ENCODE data around the gene HIBCH.
A peak's percentile ranks its signal among the peaks of the same experiment; 100 is the strongest.

Gene HIBCH

DNA sequence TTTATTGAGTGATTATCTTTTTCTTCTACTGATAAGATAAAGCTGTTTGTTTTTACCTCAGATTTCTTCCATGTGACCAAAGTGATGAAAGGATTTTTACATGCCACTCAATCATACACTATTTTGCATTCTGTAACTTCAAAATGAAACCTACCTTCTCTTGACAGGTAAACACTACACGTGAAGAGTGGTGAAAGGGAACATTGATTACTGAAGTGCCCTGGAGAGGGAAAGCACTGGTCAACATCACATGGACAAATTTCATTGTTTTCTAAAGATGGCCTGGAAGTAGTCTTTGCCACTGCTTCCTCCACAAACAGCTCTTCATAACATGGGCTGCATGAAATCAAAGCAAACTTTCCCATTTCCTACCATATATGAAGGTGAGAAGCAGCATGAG, 120.1 kb downstream of the HIBCH start:
- Mint-ChIP-seq H3K4me3 (no peak overlapping the region), H3K36me3 (ENCODE audit: insufficient read depth) (peaks cover 8% of the 10 kb centered on the region), H3K4me1 (ENCODE audit: low read depth in 2 of 2) (no peaks in the 10 kb centered on the region), H3K27ac (no peak overlapping the region), H3K9me3 (no peaks in the 10 kb centered on the region), H3K27me3 (no peaks in the 10 kb centered on the region)
- ATAC-seq (replicated peaks) (no peak), DNase-seq (no peak)

DNA sequence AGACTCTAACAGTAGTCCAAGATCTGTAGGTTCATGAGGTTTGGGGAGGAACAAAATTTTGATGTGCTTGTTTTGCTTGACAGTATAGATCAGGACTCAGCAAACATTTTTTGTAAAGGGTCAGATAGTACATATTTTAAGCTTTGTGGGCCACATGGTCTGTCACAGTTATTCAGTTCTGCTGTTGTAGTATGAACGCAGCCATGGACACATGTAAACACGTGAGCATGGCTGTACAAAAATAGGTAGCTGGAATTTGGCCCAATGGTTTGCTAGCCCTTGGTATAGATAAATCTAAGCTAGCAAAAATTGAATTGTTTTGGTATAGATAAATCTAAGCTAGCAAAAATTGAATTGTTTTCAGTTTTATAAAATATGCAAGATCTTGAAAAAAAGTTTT, 120.5 kb downstream of the HIBCH start:
- Mint-ChIP-seq H3K36me3 (ENCODE audit: insufficient read depth) (peaks cover 4% of the 10 kb centered on the region), H3K27me3 (no peaks in the 10 kb centered on the region), H3K27ac (no peak overlapping the region), H3K9me3 (no peaks in the 10 kb centered on the region), H3K4me1 (ENCODE audit: low read depth in 2 of 2) (no peaks in the 10 kb centered on the region), H3K4me3 (no peak overlapping the region)
- DNase-seq (no peak), ATAC-seq (replicated peaks) (no peak)

DNA sequence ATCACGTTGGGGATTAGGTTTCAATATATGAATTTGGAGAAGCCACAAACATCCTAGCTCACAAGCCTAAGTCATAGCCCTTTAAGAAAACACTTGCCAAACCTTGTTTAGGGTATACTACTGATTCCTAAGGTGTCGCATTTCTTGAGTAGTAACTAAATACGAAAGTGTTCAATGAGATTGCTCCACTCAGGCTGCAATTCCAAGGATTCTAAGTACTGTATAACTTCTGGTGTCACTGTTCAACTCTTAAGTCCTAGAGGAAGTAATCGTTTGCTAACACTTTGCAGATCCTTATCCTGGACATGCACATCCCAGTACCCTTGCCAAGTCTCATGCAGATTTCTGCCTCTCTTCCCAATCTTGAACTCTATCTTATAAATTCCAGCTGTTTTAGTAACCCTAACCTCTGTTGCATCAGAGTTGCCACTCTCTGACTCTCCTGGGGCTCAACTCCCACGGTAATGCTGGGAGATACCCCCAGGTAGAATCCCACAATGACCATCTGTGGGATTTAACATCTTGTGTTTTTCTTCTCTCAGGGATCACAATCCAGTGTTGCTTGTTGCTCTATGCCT, 122.4 kb downstream of the HIBCH start:
- Mint-ChIP-seq H3K36me3 (ENCODE audit: insufficient read depth) (no peaks in the 10 kb centered on the region), H3K27ac (no peak overlapping the region), H3K4me3 (no peak overlapping the region), H3K9me3 (no peaks in the 10 kb centered on the region), H3K27me3 (no peaks in the 10 kb centered on the region), H3K4me1 (ENCODE audit: low read depth in 2 of 2) (no peaks in the 10 kb centered on the region)
- DNase-seq, result no peak
- no peak for ATAC-seq (replicated peaks)

DNA sequence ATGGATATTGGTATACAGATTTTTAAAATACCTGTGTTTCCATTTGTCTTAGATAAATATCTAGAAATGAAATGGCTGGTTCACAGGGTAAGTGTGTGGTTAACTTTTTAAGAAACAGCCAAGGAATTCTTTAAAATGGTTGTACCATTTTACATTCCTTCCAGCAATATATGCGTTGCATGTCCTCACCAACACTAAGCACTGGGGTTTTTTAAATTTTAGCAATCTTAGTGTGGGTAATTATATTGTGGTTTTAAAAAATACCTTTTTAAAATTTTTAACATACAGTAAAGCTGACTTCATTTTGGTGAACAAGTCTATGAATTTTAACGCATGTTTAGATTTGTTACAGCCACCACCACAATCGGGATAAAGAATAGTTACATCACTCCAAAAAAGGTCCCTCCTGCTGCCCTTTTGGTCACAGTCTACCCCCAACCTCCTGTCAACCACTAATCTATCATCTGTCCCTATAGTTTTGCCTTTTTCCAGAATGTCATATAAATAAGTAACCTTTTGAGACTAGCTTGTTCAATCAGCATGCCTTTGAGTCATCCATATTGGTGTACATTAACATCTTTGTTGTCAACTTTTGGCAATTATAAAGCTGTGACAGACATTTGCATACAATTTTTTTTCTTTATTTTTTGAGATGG, 129.0 kb downstream of the HIBCH start:
- no peaks in the 10 kb centered on the region for H3K4me1 Mint-ChIP-seq (ENCODE audit: low read depth in 2 of 2)
- ATAC-seq (replicated peaks), result no peak
- no peaks in the 10 kb centered on the region for H3K9me3 Mint-ChIP-seq
- peaks cover 3% of the 10 kb centered on the region for H3K36me3 Mint-ChIP-seq (ENCODE audit: insufficient read depth)
- no peaks in the 10 kb centered on the region for H3K27me3 Mint-ChIP-seq
- H3K4me3 Mint-ChIP-seq, result no peak overlapping the region
- no peak for DNase-seq
- no peak overlapping the region for H3K27ac Mint-ChIP-seq

DNA sequence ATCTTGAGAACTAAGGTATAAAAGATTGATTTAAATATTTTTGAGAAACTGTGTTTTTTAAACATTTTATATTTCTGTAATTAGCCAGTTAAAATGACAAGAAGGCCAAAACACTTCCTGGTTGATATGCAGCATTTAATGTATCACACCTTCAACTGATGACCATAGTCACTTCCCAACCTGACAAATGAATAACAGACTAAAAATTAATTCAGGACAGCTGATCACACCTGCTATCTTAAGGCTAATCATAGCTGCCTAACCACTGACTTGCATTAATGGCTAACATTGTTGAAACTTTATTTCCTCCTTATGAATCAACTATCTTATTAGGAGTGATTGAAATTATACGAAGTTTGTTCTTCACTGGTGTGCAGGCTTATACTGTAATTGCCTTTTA, 131.3 kb downstream of the HIBCH start:
- H3K27ac Mint-ChIP-seq, result no peak overlapping the region
- H3K4me3 Mint-ChIP-seq, result no peak overlapping the region
- H3K9me3 Mint-ChIP-seq, result no peaks in the 10 kb centered on the region
- H3K27me3 Mint-ChIP-seq, result peaks cover 0 to 5% of the 10 kb centered on the region in 2 donors
- no peaks in the 10 kb centered on the region for H3K4me1 Mint-ChIP-seq (ENCODE audit: low read depth in 2 of 2)
- no peak for ATAC-seq (replicated peaks)
- DNase-seq, result no peak
- H3K36me3 Mint-ChIP-seq (ENCODE audit: insufficient read depth), result peaks cover 3% of the 10 kb centered on the region

DNA sequence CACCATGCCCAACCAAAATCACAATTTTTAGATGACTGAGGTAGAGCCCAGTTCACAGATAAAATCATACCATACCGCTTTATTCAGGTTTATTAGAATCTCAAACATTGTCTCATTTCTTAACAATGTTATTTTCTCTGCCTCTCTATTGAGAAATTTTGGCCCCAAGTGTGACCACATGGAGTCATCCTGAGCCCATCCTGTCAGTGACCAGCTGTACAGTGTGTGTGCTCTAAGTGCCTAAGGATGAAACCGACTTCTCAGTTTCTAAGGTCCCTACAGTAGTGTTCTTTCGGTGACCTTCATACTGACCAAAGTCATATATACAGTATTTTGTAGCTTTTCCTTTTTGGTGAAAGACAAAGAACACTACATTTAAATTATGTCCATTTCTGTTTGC, 133.4 kb downstream of the HIBCH start:
- Mint-ChIP-seq H3K4me1 (ENCODE audit: low read depth in 2 of 2) (no peaks in the 10 kb centered on the region), H3K4me3 (no peak overlapping the region), H3K9me3 (no peaks in the 10 kb centered on the region), H3K27me3 (peaks cover 9 to 12% of the 10 kb centered on the region in 2 donors), H3K36me3 (ENCODE audit: insufficient read depth) (peaks cover 3% of the 10 kb centered on the region), H3K27ac (no peak overlapping the region)
- no peak for ATAC-seq (replicated peaks)
- no peak for DNase-seq

DNA sequence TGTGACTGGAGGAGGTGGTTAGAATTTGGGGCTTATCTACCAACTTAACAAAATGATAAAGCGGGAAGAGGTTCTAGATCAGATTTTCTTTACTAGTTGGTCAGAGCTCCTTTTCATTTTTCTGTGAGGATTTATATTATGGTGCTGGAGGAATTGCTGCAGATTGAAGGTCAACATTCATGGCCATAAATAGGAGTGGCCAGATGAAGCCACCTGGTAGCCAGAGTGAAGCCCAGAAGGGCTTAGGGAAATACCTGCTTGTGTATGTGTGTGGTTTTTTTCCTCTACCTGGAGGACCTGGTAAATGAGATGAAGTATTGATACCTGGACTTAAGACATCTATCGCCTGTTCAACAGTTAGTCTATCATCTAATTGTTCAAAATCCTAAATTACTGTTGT, 134.2 kb downstream of the HIBCH start:
- H3K4me3 Mint-ChIP-seq, result no peak overlapping the region
- no peak overlapping the region for H3K27ac Mint-ChIP-seq
- no peaks in the 10 kb centered on the region for H3K36me3 Mint-ChIP-seq (ENCODE audit: insufficient read depth)
- no peaks in the 10 kb centered on the region for H3K4me1 Mint-ChIP-seq (ENCODE audit: low read depth in 2 of 2)
- ATAC-seq (replicated peaks) (no peak), DNase-seq (no peak)
- no peaks in the 10 kb centered on the region for H3K9me3 Mint-ChIP-seq
- H3K27me3 Mint-ChIP-seq, result peaks cover 12 to 15% of the 10 kb centered on the region in 2 donors

DNA sequence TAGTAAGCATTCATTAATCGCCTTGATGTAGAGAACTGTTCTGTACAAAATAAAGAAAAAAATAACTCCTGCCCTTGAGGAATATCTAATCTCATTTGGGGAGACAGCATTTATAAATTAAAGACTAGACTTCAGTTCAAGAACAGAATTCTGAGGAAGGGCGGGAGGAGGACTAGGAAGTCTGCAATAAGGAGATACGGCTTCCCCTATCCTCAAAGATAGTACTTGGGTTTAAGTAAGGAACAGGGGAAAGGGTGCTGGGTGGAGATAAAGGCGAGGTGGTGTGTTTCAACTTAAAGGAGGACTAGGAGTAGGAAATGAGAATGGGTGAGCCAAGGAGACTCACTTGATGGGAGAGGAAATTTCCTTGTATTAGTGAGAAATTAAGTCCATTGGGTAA, 135.2 kb downstream of the HIBCH start:
- Mint-ChIP-seq H3K36me3 (ENCODE audit: insufficient read depth) (no peaks in the 10 kb centered on the region), H3K9me3 (no peaks in the 10 kb centered on the region), H3K4me1 (ENCODE audit: low read depth in 2 of 2) (peaks cover 4% of the 10 kb centered on the region in 2 donors), H3K27ac (no peak overlapping the region), H3K27me3 (peaks cover 18 to 23% of the 10 kb centered on the region in 2 donors), H3K4me3 (no peak overlapping the region)
- ATAC-seq (replicated peaks) (no peak), DNase-seq (no peak)

DNA sequence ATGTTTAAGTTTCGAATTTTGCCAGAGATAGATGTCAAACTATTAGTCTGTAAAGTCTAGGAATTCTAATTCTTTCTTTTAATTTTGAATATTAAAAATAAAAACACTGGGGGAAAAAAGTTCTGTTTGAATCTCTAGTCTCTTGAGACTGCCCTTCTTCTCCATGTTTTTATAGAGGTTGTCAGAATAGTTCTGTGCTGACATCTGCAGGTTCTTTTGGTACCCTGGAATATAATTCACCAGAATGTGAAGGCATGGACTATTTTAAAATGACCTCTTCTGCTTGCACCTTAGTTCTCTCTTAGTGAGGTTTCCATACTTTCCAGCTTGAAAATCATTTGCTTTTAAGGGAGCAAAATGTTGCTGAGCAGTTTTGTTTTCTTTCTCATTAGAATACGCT, 136.1 kb downstream of the HIBCH start:
- no peaks in the 10 kb centered on the region for H3K9me3 Mint-ChIP-seq
- peaks cover 23 to 29% of the 10 kb centered on the region in 2 donors for H3K27me3 Mint-ChIP-seq
- no peak for DNase-seq

DNA sequence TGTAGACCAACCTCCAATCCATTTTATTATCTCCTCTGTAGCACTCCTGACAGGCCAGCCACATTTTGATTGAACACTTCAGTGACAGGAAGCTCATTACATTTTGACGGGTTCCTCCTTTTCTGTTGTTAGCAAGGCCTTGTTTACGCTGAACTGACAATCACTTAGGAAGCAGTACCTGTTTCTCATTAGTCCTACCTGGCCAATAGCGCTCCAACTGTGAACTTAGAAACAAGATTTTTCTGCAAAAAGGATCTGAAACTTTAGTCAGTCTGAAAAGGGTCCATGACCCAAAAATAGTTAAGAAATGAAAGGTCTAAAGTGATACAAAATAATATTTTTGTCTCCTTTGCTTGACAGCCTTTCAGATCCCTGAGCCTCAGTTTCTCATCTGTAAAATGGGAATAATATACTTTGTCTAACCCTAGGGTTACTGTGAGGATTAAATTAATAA, 137.5 kb downstream of the HIBCH start:
- H3K4me1 Mint-ChIP-seq (ENCODE audit: low read depth in 2 of 2), result peaks cover 4% of the 10 kb centered on the region in 2 donors
- no peak overlapping the region for H3K4me3 Mint-ChIP-seq
- H3K9me3 Mint-ChIP-seq, result no peaks in the 10 kb centered on the region
- ATAC-seq (replicated peaks) (no peak), DNase-seq (no peak)
- no peaks in the 10 kb centered on the region for H3K36me3 Mint-ChIP-seq (ENCODE audit: insufficient read depth)
- peaks cover 35 to 44% of the 10 kb centered on the region in 2 donors for H3K27me3 Mint-ChIP-seq
- no peak overlapping the region for H3K27ac Mint-ChIP-seq

More for the DNA sequence above, 136.1 kb downstream of the HIBCH start:
- H3K36me3 Mint-ChIP-seq (ENCODE audit: insufficient read depth), result no peaks in the 10 kb centered on the region
- ATAC-seq (replicated peaks), result no peak
- H3K4me3 Mint-ChIP-seq, result no peak overlapping the region
- no peak overlapping the region for H3K27ac Mint-ChIP-seq
- peaks cover 4% of the 10 kb centered on the region in 2 donors for H3K4me1 Mint-ChIP-seq (ENCODE audit: low read depth in 2 of 2)

DNA sequence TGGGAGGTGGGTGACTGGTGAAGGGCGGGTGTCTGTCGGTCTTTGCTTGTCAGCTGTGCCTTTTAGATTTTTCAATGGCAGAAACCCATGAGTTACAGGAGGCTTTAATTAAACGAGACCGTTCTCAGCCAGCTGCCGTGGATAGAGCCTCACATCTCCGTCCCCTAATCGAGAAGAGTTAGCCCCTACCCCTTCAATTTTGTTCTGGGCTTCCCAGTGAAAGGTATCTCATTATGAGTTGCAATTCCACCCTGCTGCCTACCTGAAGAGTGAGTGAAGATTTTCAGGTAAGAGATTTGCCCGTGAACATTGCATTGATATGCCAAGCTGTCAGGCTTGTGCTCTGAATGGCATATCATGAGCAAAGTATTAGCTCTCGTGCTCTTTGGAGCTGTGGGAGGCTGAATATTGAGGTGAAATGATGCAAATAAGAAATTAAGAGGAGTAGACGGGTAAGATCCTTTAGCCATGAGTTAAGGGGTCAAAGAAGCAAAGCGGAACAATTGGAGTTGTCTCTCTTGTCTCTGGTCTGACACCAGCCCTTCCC, 138.4 kb downstream of the HIBCH start:
- peak overlapping the region; percentile 54 to 63 for H3K4me3 Mint-ChIP-seq
- H3K36me3 Mint-ChIP-seq (ENCODE audit: insufficient read depth), result no peaks in the 10 kb centered on the region
- no peak for DNase-seq
- no peaks in the 10 kb centered on the region for H3K9me3 Mint-ChIP-seq
- ATAC-seq (replicated peaks), result no peak
- peaks cover 4% of the 10 kb centered on the region in 2 donors for H3K4me1 Mint-ChIP-seq (ENCODE audit: low read depth in 2 of 2)
- peaks cover 36 to 48% of the 10 kb centered on the region in 2 donors for H3K27me3 Mint-ChIP-seq
- no peak overlapping the region for H3K27ac Mint-ChIP-seq

DNA sequence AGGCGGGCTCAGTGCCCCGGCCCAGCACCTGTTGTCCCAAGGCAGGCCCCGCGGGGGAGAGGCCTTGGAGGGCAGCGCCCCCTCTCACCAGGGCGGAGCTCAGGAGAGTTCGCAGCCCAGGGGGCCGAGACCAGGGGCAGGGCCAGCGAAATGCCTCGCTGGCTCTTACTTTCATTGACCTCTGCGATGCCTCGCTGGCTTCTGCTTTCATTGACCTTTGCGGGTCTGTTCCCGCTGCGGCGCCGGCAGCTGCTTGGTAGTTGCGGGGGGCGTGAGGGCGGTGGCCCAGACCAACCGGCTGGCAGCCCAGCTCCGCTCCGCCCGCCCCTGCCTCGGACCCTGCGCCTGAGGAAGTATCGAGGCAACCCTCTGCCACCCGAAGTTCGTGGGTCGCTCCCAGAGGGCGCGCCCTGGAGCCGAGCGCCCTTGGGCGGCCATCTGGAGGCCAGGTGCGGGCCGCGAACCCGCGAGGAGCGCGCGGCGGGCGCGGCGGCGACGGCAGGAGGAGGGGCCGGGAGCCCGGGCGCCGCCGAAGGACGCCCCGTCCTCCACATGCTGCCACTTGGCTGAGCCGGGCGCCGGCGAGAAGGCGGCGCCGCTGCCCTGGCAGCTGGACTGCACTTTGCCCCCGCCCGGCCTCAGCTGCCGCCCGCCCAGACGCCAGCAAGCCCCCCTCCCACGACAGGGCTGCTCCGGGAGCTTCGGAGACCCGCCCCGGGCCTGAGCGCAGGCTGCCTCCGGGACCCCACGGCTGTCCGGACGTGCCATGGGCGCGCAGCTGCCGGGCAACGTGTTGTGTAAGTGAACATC, 139.1 kb downstream of the HIBCH start:
- ATAC-seq (replicated peaks) (peak; percentile 36), DNase-seq (no peak)
- no peaks in the 10 kb centered on the region for H3K9me3 Mint-ChIP-seq
- H3K4me3 Mint-ChIP-seq, result peak overlapping the region; percentile 64 to 68
- H3K4me1 Mint-ChIP-seq (ENCODE audit: low read depth in 2 of 2), result peaks cover 4% of the 10 kb centered on the region in 2 donors
- peaks cover 36 to 48% of the 10 kb centered on the region in 2 donors for H3K27me3 Mint-ChIP-seq
- no peak overlapping the region for H3K27ac Mint-ChIP-seq
- no peaks in the 10 kb centered on the region for H3K36me3 Mint-ChIP-seq (ENCODE audit: insufficient read depth)

DNA sequence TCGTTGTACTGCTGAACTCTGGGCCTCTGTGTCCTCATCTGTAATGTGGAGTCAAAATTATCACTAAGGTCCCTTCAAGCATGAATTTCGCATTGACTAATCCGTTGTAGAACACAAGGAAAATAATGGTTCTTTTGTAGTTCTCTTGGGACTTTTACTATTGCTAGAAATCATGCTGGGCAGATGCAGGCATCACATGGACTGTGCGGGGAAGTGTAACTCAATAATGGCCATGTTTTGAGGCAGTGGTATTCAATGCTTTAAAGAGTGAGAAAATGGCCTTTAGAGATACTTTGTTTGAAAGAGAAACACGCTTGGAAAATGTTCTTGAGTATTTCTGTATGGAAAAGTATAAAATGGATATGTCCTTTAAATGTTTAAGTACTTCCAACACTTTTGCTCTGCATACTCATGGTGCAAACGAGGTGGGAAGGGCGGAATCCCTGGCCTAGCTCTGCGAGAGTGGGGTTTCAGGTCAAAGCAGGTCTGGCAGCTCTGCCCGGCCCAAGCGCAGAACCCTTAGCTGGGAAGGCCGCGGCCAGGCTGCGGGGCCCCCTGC, 139.8 kb downstream of the HIBCH start:
- DNase-seq (no peak), ATAC-seq (replicated peaks) (no peak)
- Mint-ChIP-seq H3K4me1 (ENCODE audit: low read depth in 2 of 2) (peaks cover 4% of the 10 kb centered on the region in 2 donors), H3K9me3 (no peaks in the 10 kb centered on the region), H3K27ac (no peak overlapping the region), H3K4me3 (peak overlapping the region; percentile 64 to 68), H3K27me3 (peaks cover 36 to 48% of the 10 kb centered on the region in 2 donors), H3K36me3 (ENCODE audit: insufficient read depth) (no peaks in the 10 kb centered on the region)
